Measurements from ENCODE around the gene HS3ST3B1. TPM values are rescaled to one million over a fixed set of nuclear protein-coding genes. Genes with fewer than 3 reads are reported as not detected.

The HS3ST3B1 gene
- total and polyA plus RNA-seq, 2 experiments from 2014 or later = 8.1 to 17.7 TPM

DNA sequence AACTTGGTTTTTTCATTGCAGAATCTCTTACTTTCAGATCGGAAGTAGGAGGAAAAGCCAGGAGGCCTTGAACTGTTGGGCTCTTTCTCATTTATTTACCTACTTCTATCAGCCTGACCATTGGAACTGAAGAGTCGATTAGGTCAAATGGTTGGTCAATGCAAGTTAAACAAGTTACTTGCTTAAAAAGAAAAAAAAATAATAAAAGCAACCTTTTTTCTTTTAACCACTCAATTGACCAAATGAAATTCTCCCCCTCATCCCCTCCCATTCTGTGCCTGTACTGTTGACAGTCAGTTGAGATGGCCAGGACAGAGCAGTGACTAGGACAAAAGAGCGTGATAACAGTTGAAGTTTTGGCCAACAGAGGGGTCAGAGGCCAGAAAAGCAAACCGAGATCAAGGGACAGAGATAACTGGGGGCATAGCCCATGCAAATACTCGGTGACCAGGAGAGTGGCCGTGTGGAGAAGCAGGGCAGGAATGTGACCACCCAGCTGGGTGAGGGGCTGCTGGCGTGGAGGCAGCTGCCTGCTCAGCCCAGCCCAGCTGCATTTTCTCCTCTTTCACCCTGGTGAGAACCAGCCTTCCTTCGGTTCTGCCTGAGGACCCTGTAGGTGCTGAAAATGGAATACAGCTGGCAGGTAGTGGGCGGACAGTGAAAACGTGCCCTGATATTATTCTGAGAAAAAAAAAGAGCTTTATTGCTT is 72.2 kb downstream of the HS3ST3B1 start:
- no peaks in the 10 kb centered on the region for H3K36me3 ChIP-seq (ENCODE audit: insufficient read depth)
- H3K9me2 ChIP-seq (ENCODE audit: insufficient read depth) = no peaks in the 10 kb centered on the region
- peak; percentile 24 for DNase-seq (ENCODE audit: low spot score)
- no peak overlapping the region for H3K4me3 Mint-ChIP-seq
- no peaks in the 10 kb centered on the region for H3K79me2 ChIP-seq (replicated peaks; ENCODE audit: insufficient read depth)
- H3K27me3 ChIP-seq (ENCODE audit: insufficient read depth) = no peaks in the 10 kb centered on the region
- peak; percentile 81 for ATAC-seq
- H3K27ac Mint-ChIP-seq = no peak overlapping the region
- no peak overlapping the region for H3K4me3 ChIP-seq
- H3K36me3 Mint-ChIP-seq (ENCODE audit: low read depth) = no peaks in the 10 kb centered on the region
- H3K4me1 Mint-ChIP-seq = peaks cover 13% of the 10 kb centered on the region
- H3K4me2 ChIP-seq = no peak overlapping the region
- H2AFZ ChIP-seq = peak overlapping the region; percentile 86; the same call in 1 of the 2 replicates
- H3K27me3 Mint-ChIP-seq (ENCODE audit: insufficient read depth, low read depth, poor library complexity) = no peaks in the 10 kb centered on the region
- TF ChIP-seq JUNB (IDR thresholded peaks at IDR 0.05; ENCODE audit: unreplicated experiment) = no peak
- TF ChIP-seq EZH2 (IDR thresholded peaks at IDR 0.05; ENCODE audit: low read depth, unreplicated experiment) = no peak
- TF ChIP-seq, protein P1, sequence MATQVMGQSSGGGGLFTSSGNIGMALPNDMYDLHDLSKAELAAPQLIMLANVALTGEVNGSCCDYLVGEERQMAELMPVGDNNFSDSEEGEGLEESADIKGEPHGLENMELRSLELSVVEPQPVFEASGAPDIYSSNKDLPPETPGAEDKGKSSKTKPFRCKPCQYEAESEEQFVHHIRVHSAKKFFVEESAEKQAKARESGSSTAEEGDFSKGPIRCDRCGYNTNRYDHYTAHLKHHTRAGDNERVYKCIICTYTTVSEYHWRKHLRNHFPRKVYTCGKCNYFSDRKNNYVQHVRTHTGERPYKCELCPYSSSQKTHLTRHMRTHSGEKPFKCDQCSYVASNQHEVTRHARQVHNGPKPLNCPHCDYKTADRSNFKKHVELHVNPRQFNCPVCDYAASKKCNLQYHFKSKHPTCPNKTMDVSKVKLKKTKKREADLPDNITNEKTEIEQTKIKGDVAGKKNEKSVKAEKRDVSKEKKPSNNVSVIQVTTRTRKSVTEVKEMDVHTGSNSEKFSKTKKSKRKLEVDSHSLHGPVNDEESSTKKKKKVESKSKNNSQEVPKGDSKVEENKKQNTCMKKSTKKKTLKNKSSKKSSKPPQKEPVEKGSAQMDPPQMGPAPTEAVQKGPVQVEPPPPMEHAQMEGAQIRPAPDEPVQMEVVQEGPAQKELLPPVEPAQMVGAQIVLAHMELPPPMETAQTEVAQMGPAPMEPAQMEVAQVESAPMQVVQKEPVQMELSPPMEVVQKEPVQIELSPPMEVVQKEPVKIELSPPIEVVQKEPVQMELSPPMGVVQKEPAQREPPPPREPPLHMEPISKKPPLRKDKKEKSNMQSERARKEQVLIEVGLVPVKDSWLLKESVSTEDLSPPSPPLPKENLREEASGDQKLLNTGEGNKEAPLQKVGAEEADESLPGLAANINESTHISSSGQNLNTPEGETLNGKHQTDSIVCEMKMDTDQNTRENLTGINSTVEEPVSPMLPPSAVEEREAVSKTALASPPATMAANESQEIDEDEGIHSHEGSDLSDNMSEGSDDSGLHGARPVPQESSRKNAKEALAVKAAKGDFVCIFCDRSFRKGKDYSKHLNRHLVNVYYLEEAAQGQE (IDR thresholded peaks at IDR 0.05; ENCODE audit: unreplicated experiment) = no peak
- TF ChIP-seq, protein P2, sequence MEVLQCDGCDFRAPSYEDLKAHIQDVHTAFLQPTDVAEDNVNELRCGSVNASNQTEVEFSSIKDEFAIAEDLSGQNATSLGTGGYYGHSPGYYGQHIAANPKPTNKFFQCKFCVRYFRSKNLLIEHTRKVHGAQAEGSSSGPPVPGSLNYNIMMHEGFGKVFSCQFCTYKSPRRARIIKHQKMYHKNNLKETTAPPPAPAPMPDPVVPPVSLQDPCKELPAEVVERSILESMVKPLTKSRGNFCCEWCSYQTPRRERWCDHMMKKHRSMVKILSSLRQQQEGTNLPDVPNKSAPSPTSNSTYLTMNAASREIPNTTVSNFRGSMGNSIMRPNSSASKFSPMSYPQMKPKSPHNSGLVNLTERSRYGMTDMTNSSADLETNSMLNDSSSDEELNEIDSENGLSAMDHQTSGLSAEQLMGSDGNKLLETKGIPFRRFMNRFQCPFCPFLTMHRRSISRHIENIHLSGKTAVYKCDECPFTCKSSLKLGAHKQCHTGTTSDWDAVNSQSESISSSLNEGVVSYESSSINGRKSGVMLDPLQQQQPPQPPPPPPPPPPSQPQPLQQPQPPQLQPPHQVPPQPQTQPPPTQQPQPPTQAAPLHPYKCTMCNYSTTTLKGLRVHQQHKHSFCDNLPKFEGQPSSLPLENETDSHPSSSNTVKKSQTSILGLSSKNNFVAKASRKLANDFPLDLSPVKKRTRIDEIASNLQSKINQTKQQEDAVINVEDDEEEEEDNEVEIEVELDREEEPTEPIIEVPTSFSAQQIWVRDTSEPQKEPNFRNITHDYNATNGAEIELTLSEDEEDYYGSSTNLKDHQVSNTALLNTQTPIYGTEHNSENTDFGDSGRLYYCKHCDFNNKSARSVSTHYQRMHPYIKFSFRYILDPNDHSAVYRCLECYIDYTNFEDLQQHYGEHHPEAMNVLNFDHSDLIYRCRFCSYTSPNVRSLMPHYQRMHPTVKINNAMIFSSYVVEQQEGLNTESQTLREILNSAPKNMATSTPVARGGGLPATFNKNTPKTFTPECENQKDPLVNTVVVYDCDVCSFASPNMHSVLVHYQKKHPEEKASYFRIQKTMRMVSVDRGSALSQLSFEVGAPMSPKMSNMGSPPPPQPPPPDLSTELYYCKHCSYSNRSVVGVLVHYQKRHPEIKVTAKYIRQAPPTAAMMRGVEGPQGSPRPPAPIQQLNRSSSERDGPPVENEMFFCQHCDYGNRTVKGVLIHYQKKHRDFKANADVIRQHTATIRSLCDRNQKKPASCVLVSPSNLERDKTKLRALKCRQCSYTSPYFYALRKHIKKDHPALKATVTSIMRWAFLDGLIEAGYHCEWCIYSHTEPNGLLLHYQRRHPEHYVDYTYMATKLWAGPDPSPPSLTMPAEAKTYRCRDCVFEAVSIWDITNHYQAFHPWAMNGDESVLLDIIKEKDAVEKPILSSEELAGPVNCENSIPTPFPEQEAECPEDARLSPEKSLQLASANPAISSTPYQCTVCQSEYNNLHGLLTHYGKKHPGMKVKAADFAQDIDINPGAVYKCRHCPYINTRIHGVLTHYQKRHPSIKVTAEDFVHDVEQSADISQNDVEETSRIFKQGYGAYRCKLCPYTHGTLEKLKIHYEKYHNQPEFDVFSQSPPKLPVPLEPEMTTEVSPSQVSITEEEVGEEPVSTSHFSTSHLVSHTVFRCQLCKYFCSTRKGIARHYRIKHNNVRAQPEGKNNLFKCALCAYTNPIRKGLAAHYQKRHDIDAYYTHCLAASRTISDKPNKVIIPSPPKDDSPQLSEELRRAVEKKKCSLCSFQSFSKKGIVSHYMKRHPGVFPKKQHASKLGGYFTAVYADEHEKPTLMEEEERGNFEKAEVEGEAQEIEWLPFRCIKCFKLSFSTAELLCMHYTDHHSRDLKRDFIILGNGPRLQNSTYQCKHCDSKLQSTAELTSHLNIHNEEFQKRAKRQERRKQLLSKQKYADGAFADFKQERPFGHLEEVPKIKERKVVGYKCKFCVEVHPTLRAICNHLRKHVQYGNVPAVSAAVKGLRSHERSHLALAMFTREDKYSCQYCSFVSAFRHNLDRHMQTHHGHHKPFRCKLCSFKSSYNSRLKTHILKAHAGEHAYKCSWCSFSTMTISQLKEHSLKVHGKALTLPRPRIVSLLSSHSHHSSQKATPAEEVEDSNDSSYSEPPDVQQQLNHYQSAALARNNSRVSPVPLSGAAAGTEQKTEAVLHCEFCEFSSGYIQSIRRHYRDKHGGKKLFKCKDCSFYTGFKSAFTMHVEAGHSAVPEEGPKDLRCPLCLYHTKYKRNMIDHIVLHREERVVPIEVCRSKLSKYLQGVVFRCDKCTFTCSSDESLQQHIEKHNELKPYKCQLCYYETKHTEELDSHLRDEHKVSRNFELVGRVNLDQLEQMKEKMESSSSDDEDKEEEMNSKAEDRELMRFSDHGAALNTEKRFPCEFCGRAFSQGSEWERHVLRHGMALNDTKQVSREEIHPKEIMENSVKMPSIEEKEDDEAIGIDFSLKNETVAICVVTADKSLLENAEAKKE (CRISPR knock-in tag; IDR thresholded peaks at IDR 0.05) = no peak
- TF ChIP-seq CREB1 (CRISPR knock-in tag; IDR thresholded peaks at IDR 0.05; ENCODE audit: low read depth) = no peak
- TF ChIP-seq, protein P3, sequence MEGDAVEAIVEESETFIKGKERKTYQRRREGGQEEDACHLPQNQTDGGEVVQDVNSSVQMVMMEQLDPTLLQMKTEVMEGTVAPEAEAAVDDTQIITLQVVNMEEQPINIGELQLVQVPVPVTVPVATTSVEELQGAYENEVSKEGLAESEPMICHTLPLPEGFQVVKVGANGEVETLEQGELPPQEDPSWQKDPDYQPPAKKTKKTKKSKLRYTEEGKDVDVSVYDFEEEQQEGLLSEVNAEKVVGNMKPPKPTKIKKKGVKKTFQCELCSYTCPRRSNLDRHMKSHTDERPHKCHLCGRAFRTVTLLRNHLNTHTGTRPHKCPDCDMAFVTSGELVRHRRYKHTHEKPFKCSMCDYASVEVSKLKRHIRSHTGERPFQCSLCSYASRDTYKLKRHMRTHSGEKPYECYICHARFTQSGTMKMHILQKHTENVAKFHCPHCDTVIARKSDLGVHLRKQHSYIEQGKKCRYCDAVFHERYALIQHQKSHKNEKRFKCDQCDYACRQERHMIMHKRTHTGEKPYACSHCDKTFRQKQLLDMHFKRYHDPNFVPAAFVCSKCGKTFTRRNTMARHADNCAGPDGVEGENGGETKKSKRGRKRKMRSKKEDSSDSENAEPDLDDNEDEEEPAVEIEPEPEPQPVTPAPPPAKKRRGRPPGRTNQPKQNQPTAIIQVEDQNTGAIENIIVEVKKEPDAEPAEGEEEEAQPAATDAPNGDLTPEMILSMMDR (conservative IDR thresholded peaks at IDR 0.05; ENCODE audit: low read depth in 2 of 2) = no peak
- TF ChIP-seq, protein P4, sequence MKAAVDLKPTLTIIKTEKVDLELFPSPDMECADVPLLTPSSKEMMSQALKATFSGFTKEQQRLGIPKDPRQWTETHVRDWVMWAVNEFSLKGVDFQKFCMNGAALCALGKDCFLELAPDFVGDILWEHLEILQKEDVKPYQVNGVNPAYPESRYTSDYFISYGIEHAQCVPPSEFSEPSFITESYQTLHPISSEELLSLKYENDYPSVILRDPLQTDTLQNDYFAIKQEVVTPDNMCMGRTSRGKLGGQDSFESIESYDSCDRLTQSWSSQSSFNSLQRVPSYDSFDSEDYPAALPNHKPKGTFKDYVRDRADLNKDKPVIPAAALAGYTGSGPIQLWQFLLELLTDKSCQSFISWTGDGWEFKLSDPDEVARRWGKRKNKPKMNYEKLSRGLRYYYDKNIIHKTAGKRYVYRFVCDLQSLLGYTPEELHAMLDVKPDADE (IDR thresholded peaks at IDR 0.05) = no peak
- no peak for TF ChIP-seq NANOG (IDR thresholded peaks at IDR 0.05; ENCODE audit: borderline replicate concordance)
- TF ChIP-seq EZH2phosphoT487 (IDR thresholded peaks at IDR 0.05; ENCODE audit: unreplicated experiment) = no peak
- no peak for TF ChIP-seq ZNF114 (CRISPR knock-in tag; IDR thresholded peaks at IDR 0.05)
- no peak for TF ChIP-seq POLR2AphosphoS5 (IDR thresholded peaks at IDR 0.05; ENCODE audit: low read depth)
- TF ChIP-seq STAT1 (IDR thresholded peaks at IDR 0.05; ENCODE audit: unreplicated experiment) = no peak
- no peak for TF ChIP-seq ZNF331 (CRISPR knock-in tag; IDR thresholded peaks at IDR 0.05; ENCODE audit: low read depth)
- H3K9me3 Mint-ChIP-seq = no peaks in the 10 kb centered on the region
- peaks cover 13% of the 10 kb centered on the region for H3K4me1 ChIP-seq (ENCODE audit: insufficient read depth)
- H3F3A ChIP-seq (replicated peaks; ENCODE audit: low read depth) = no peaks in the 10 kb centered on the region
- no peaks in the 10 kb centered on the region for H4K20me1 ChIP-seq (replicated peaks; ENCODE audit: insufficient read depth)
- H3K27ac ChIP-seq (ENCODE audit: low read depth) = 0 out of 2 replicates have a peak overlapping the region, but pooled peaks have one; percentile 18
